HepG2 (cell line): ENCODE data around the gene ABHD13. TPM values are rescaled to one million over a fixed set of nuclear protein-coding genes. Genes with fewer than 3 reads are reported as not detected.

ENCODE experiments used
- AGO1 ChIP-seq: fragments of 200-400 bp; formaldehyde crosslinking; IDR thresholded peaks from 2 replicates; pipeline ENCODE4 v1.6.1; 2017; ENCODE audit warnings: mild to moderate bottlenecking, low read depth, low read length, moderate library complexity; ENCODE audit not compliant: poor library complexity, severe bottlenecking
- ARID5B ChIP-seq: IDR thresholded peaks from 2 replicates; pipeline ENCODE4 v1.4.0; 2020; ENCODE audit warnings: mild to moderate bottlenecking, missing genetic modification reagents
- E2F2 ChIP-seq: sonication (generic); formaldehyde crosslinking; IDR thresholded peaks from 2 replicates; pipeline ENCODE4 v1.4.0; 2020; ENCODE audit warnings: missing genetic modification reagents, borderline replicate concordance
- ETV5 ChIP-seq: IDR thresholded peaks from 2 replicates; pipeline ENCODE4 v1.6.1; 2018; ENCODE audit warnings: missing biosample characterization, missing genetic modification reagents, inconsistent platforms, borderline replicate concordance
- FOXP1 ChIP-seq, 2 experiments: fragments of 450-650 bp in 1 of 2; IDR thresholded peaks; 2 replicates each; pipeline ENCODE4 v1.6.1; 2017 to 2018; ENCODE audit warnings: antibody characterized with exemption in 1 of 2
- GRHL1 ChIP-seq: sonication (generic); formaldehyde crosslinking; conservative IDR thresholded peaks from 2 replicates; pipeline ENCODE4 v1.8.0; 2022; ENCODE audit warnings: missing genetic modification reagents
- HNF4G ChIP-seq, 2 experiments: sonication (generic) in 1 of 2; formaldehyde crosslinking in 1 of 2; IDR thresholded peaks; 2 replicates each; pipeline versions ENCODE4 v1.4.0 to v1.6.1; 2011 to 2020; ENCODE audit warnings: borderline replicate concordance in 2 of 2, low read depth in 2 of 2, mild to moderate bottlenecking in 2 of 2, low read length in 1 of 2, missing genetic modification reagents in 1 of 2, moderate library complexity in 1 of 2
- KAT7 ChIP-seq: IDR thresholded peaks from 2 replicates; pipeline ENCODE4 v1.6.1; 2018; ENCODE audit warnings: borderline replicate concordance, missing compliant biosample characterization
- NFE2 ChIP-seq: sonication (generic); formaldehyde crosslinking; IDR thresholded peaks from 2 replicates; pipeline ENCODE4 v1.4.0; 2020; ENCODE audit warnings: missing genetic modification reagents
- PLRG1 ChIP-seq: fragments of 450-650 bp; conservative IDR thresholded peaks from 2 replicates; pipeline ENCODE4 v1.6.1; 2016
- PTBP1 ChIP-seq: fragments of 200-400 bp; formaldehyde crosslinking; IDR thresholded peaks from 2 replicates; pipeline ENCODE4 v1.6.1; 2018; ENCODE audit warnings: low read length, low read depth; ENCODE audit not compliant: poor library complexity, severe bottlenecking
- RCOR2 ChIP-seq: IDR thresholded peaks from 2 replicates; pipeline ENCODE4 v1.6.1; 2016; ENCODE audit warnings: missing biosample characterization, missing genetic modification reagents
- SRF ChIP-seq: IDR thresholded peaks from 2 replicates; pipeline ENCODE4 v1.6.1; 2011; ENCODE audit warnings: mild to moderate bottlenecking, low read depth, low read length, moderate library complexity
- ZFY ChIP-seq: sonication (generic); formaldehyde crosslinking; IDR thresholded peaks from 2 replicates; pipeline ENCODE4 v1.4.0; 2020; ENCODE audit warnings: missing genetic modification reagents
- ZNF18 ChIP-seq: sonication (generic); formaldehyde crosslinking; IDR thresholded peaks from 2 replicates; pipeline ENCODE4 v1.8.0; 2022; ENCODE audit warnings: mild to moderate bottlenecking, missing genetic modification reagents; ENCODE audit not compliant: insufficient replicate concordance
- ZNF605 ChIP-seq: sonication (generic); formaldehyde crosslinking; IDR thresholded peaks from 2 replicates; pipeline ENCODE4 v1.8.0; 2022; ENCODE audit warnings: mild to moderate bottlenecking, missing genetic modification reagents
- ZNF775 ChIP-seq: sonication (generic); formaldehyde crosslinking; IDR thresholded peaks from 2 replicates; pipeline ENCODE4 v1.4.0; 2020; ENCODE audit warnings: missing genetic modification reagents, mild to moderate bottlenecking, moderate library complexity, borderline replicate concordance
- ZSCAN25 ChIP-seq: sonication (generic); formaldehyde crosslinking; IDR thresholded peaks from 2 replicates; pipeline ENCODE4 v1.8.0; 2022; ENCODE audit warnings: mild to moderate bottlenecking, missing genetic modification reagents
- polyA plus RNA-seq, 8 experiments: library from polyadenylated mRNA; depleted of rRNA in 3 of 8; stranded (reverse) in 7 of 8; unstranded in 1 of 8; fragments of >200 nt; fragmentation: Illumina TruSeq in 4 of 8; extraction: Trizol in 4 of 8; gene quantifications; 2 replicates each; pipeline versions ENCODE4 v1.2.1 to v1.2.3, GENCODE V29; 2011 to 2016; ENCODE audit warnings: low read depth in 4 of 8, missing spikeins in 1 of 8, mixed read lengths in 1 of 8; ENCODE audit not compliant: insufficient read depth in 1 of 8
- total RNA-seq, 5 experiments: library from RNA; depleted of rRNA; stranded (reverse); fragments of >200 nt; fragmentation: Illumina TruSeq; extraction: Trizol; gene quantifications; 2 replicates each; pipeline ENCODE4 v1.2.3, GENCODE V29; 2016; ENCODE audit warnings: low read depth in 1 of 5

Gene ABHD13
- total and polyA plus RNA-seq, 2 of the 13 experiments (the other 11 are each of a cell fraction or from before 2014, with no cell fraction given): 4.3 to 6.2 TPM

GRCh38 chr13:108215436-108215835 is 2.8 kb upstream of the ABHD13 start, which contains the start of gene LIG4 (continued):
- no peak for TF ChIP-seq E2F2 (CRISPR knock-in tag)
- TF ChIP-seq RCOR2 (CRISPR knock-in tag): no peak
- TF ChIP-seq GRHL1 (CRISPR knock-in tag): no peak
- no peak for TF ChIP-seq PLRG1
- peak; percentile 72 for TF ChIP-seq ZFY
- no peak for TF ChIP-seq FOXP1 (IDR thresholded peaks at IDR 0.05)
- no peak for TF ChIP-seq FOXP1 (CRISPR knock-in tag; IDR thresholded peaks at IDR 0.05)
- TF ChIP-seq KAT7 (CRISPR knock-in tag): 0 out of 2 replicates have a peak, but pooled peaks have one; percentile 49
- TF ChIP-seq HNF4G (IDR thresholded peaks at IDR 0.05; ENCODE audit: borderline replicate concordance, low read depth, low read length): no peak
- TF ChIP-seq HNF4G (CRISPR knock-in tag; IDR thresholded peaks at IDR 0.05; ENCODE audit: borderline replicate concordance, low read depth): no peak
- no peak for TF ChIP-seq ZNF775 (CRISPR knock-in tag)
- TF ChIP-seq NFE2 (CRISPR knock-in tag): no peak
- TF ChIP-seq ZNF18 (CRISPR knock-in tag): no peak
- no peak for TF ChIP-seq SRF
- no peak for TF ChIP-seq ZSCAN25 (CRISPR knock-in tag)
- peak; percentile 35; the same call in 1 of the 2 replicates for TF ChIP-seq ZNF605
- no peak for TF ChIP-seq PTBP1
- TF ChIP-seq AGO1: no peak
- TF ChIP-seq ETV5 (CRISPR knock-in tag): peak; percentile 69
- peak; percentile 57; the same call in 1 of the 2 replicates for TF ChIP-seq ARID5B (CRISPR knock-in tag)
